ENCODE results near the gene TSR3.

The TSR3 gene

DNA sequence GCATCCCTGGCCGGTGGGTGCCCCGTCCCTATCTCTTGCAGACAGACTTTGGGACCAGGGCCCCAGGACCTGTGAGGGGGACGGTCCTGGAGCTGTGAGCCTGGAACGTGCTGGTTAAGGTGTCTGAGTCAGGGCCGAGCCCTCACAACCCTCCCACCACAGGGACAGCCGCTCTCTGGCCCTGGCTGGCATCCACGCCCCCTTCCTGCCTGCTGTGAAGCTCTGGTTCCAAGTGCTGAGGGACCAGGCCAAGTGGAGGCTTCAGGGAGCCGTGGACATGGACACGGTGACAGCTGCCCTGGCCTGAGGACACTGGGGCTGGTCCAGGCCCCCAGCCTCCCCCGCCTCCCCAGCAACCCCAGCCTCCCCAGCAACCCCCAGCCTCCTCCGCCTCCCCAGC is 6.6 kb downstream of the TSR3 start:
- TF ChIP-seq, protein P1, sequence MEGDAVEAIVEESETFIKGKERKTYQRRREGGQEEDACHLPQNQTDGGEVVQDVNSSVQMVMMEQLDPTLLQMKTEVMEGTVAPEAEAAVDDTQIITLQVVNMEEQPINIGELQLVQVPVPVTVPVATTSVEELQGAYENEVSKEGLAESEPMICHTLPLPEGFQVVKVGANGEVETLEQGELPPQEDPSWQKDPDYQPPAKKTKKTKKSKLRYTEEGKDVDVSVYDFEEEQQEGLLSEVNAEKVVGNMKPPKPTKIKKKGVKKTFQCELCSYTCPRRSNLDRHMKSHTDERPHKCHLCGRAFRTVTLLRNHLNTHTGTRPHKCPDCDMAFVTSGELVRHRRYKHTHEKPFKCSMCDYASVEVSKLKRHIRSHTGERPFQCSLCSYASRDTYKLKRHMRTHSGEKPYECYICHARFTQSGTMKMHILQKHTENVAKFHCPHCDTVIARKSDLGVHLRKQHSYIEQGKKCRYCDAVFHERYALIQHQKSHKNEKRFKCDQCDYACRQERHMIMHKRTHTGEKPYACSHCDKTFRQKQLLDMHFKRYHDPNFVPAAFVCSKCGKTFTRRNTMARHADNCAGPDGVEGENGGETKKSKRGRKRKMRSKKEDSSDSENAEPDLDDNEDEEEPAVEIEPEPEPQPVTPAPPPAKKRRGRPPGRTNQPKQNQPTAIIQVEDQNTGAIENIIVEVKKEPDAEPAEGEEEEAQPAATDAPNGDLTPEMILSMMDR (IDR thresholded peaks at IDR 0.05; ENCODE audit: insufficient read depth, low read length, poor library complexity, severe bottlenecking): no peak
- no peak for TF ChIP-seq EZH2phosphoT487 (conservative IDR thresholded peaks at IDR 0.05; ENCODE audit: low read length)
- Histone ChIP-seq H3K9ac (ENCODE audit: low read length) (no peak overlapping the region), H4K20me1 (ENCODE audit: low read depth, low read length) (no peaks in the 10 kb centered on the region), H3K4me2 (ENCODE audit: low read depth, low read length, poor library complexity, severe bottlenecking) (no peak overlapping the region), H3K27ac (ENCODE audit: low read depth, low read length) (no peak overlapping the region), H3K9me3 (ENCODE audit: insufficient read depth, low read length) (no peaks in the 10 kb centered on the region), H3K4me3 (ENCODE audit: insufficient read depth, low read length, poor library complexity, severe bottlenecking) (no peak overlapping the region), H3K36me3 (ENCODE audit: low read length) (no peaks in the 10 kb centered on the region), H3K27me3 (ENCODE audit: low read length) (no peaks in the 10 kb centered on the region), H2AFZ (ENCODE audit: low read depth, low read length, severe bottlenecking) (no peak overlapping the region), H3K9me2 (replicated peaks; ENCODE audit: insufficient read depth, low read length) (no peaks in the 10 kb centered on the region), H3K79me2 (ENCODE audit: insufficient read depth, low read length) (no peaks in the 10 kb centered on the region), H3F3A (ENCODE audit: insufficient read depth) (no peaks in the 10 kb centered on the region)

- Histone ChIP-seq H3K9me2 (replicated peaks; ENCODE audit: insufficient read depth, low read length) (no peaks in the 10 kb centered on the region), H3K9ac (ENCODE audit: low read length) (no peak overlapping the region), H3F3A (ENCODE audit: insufficient read depth) (no peaks in the 10 kb centered on the region), H3K9me3 (ENCODE audit: insufficient read depth, low read length) (no peaks in the 10 kb centered on the region), H3K4me3 (ENCODE audit: insufficient read depth, low read length, poor library complexity, severe bottlenecking) (no peak overlapping the region), H3K27ac (ENCODE audit: low read depth, low read length) (no peak overlapping the region), H2AFZ (ENCODE audit: low read depth, low read length, severe bottlenecking) (no peak overlapping the region), H3K79me2 (ENCODE audit: insufficient read depth, low read length) (no peaks in the 10 kb centered on the region), H3K36me3 (ENCODE audit: low read length) (no peaks in the 10 kb centered on the region), H4K20me1 (ENCODE audit: low read depth, low read length) (no peaks in the 10 kb centered on the region), H3K4me2 (ENCODE audit: low read depth, low read length, poor library complexity, severe bottlenecking) (no peak overlapping the region), H3K27me3 (ENCODE audit: low read length) (no peaks in the 10 kb centered on the region)
- TF ChIP-seq EZH2phosphoT487 (conservative IDR thresholded peaks at IDR 0.05; ENCODE audit: low read length): no peak
- TF ChIP-seq, protein P1 (IDR thresholded peaks at IDR 0.05; ENCODE audit: insufficient read depth, low read length, poor library complexity, severe bottlenecking): no peak
These were observed 7.2 kb downstream of the TSR3 start for GRCh38 chr16:1344499-1344898.

DNA sequence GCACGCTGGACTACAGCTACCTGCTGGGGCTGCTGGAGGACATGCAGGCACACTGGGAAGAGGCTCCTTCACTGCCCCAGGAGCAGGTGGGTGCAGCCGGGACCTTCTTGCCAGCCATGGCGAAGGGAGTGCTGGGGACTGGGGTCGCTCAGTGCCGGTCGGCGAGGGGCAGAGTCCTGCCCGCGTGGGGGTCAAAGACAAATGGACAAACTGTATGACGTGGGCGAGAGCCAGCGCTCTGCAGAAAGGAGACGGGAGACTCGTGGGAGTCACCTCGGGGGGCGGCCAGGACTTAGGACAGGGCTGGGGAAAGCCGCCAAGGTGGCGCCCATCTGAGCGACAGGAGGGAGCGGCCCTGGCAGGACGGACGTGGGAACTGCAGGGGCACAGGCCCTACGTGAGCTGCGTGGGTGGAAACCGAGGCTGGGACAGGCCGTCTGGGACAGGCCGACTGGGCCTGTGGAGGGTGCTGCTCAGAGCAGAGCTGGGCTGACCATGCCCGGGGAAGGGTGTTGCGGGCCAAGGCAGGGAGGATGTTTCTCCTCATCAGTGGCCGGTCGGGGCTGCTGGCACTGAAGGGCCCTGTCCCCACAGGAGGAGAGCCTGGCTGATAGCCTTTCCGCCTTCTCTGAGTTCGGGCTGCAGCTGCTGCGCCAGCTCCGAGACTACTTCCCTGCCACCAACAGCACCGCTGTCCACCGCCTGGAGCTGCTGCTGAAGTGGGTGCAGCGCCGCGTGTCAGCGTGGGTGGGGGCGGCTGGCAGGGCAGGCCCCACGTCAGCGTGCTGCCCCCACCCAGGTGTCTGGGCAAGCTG is 8.0 kb downstream of the TSR3 start:
- H3K4me3 ChIP-seq (ENCODE audit: insufficient read depth, low read length, poor library complexity, severe bottlenecking): no peak overlapping the region
- no peaks in the 10 kb centered on the region for H3K9me3 ChIP-seq (ENCODE audit: insufficient read depth, low read length)
- no peaks in the 10 kb centered on the region for H3F3A ChIP-seq (ENCODE audit: insufficient read depth)
- no peaks in the 10 kb centered on the region for H3K27me3 ChIP-seq (ENCODE audit: low read length)
- H3K36me3 ChIP-seq (ENCODE audit: low read length): no peaks in the 10 kb centered on the region
- TF ChIP-seq EZH2phosphoT487 (conservative IDR thresholded peaks at IDR 0.05; ENCODE audit: low read length): no peak
- TF ChIP-seq, protein P1 (IDR thresholded peaks at IDR 0.05; ENCODE audit: insufficient read depth, low read length, poor library complexity, severe bottlenecking): no peak
- H2AFZ ChIP-seq (ENCODE audit: low read depth, low read length, severe bottlenecking): no peak overlapping the region
- H3K27ac ChIP-seq (ENCODE audit: low read depth, low read length): no peak overlapping the region
- peak overlapping the region; percentile 50 for H3K4me2 ChIP-seq (ENCODE audit: low read depth, low read length, poor library complexity, severe bottlenecking)
- no peaks in the 10 kb centered on the region for H3K79me2 ChIP-seq (ENCODE audit: insufficient read depth, low read length)
- H3K9me2 ChIP-seq (replicated peaks; ENCODE audit: insufficient read depth, low read length): no peaks in the 10 kb centered on the region
- H4K20me1 ChIP-seq (ENCODE audit: low read depth, low read length): no peaks in the 10 kb centered on the region
- no peak overlapping the region for H3K9ac ChIP-seq (ENCODE audit: low read length)
